ENCODE data around the gene SUGCT.
A peak's percentile ranks its signal among the peaks of the same experiment; 100 is the strongest.

The SUGCT gene

DNA sequence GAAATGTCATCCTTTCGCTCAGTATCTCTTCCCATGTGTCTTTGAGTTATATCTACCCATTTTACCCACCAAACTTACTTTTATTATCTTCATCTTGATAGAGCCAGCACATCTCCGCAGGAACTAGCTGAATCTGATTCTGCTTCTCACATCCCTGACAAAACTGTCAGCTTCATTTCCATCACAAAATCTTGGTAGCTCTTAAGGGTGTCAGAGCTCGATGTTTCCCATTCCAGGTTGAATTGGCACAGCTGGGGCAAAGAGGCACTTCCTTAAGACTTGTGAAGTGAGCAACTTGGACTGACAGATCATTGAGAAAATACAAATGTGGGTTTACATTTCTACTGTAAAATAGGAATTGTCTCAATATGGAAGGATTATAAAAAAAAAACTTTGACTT, 434.5 kb downstream of the SUGCT start:
- Histone ChIP-seq H3K9ac (ENCODE audit: insufficient read length, low read depth) (no peak overlapping the region), H3K4me1 (ENCODE audit: insufficient read depth, insufficient read length) (no peaks in the 10 kb centered on the region), H3K9me3 (ENCODE audit: insufficient read depth, low read length) (no peaks in the 10 kb centered on the region), H3K36me3 (ENCODE audit: insufficient read depth, insufficient read length, low read length) (no peaks in the 10 kb centered on the region), H3K4me3 (ENCODE audit: insufficient read length, low read depth) (no peak overlapping the region), H3K27me3 (ENCODE audit: insufficient read depth, insufficient read length) (no peaks in the 10 kb centered on the region)
- DNase-seq (ENCODE audit: low read depth, low spot score), result no peak
- TF ChIP-seq ZNF274 (IDR thresholded peaks at IDR 0.05; ENCODE audit: low read depth, low read length), result no peak

DNA sequence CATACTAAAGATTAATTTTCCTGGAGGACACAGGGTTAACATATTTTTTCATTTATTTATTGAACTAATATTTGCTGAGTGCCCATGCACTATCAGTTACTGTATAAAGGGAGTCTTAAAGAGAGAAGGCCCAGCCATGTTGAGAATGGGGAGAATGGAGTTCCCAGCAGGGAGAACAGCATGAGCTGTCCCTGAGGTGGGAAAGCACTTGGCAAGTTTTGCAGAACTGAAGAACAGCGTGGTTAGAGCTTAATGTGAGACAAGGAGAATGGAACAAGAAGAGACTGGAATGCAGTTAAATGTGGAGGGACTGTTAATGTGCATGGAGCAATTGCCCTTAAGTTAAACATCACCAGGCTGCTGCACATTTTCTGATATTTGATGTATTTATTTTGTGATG, 435.4 kb downstream of the SUGCT start:
- no peak overlapping the region for H3K9ac ChIP-seq (ENCODE audit: insufficient read length, low read depth)
- H3K4me3 ChIP-seq (ENCODE audit: insufficient read length, low read depth), result no peak overlapping the region
- no peaks in the 10 kb centered on the region for H3K27me3 ChIP-seq (ENCODE audit: insufficient read depth, insufficient read length)
- peak; percentile 66 for DNase-seq (ENCODE audit: low read depth, low spot score)
- H3K4me1 ChIP-seq (ENCODE audit: insufficient read depth, insufficient read length), result no peaks in the 10 kb centered on the region
- TF ChIP-seq YY1 (IDR thresholded peaks at IDR 0.05; ENCODE audit: insufficient read depth, insufficient read length) (no peak), ZNF274 (IDR thresholded peaks at IDR 0.05; ENCODE audit: low read depth, low read length) (no peak), SUZ12 (IDR thresholded peaks at IDR 0.05; ENCODE audit: extremely low read depth, insufficient read depth, insufficient read length) (no peak)
- no peaks in the 10 kb centered on the region for H3K9me3 ChIP-seq (ENCODE audit: insufficient read depth, low read length)
- H3K36me3 ChIP-seq (ENCODE audit: insufficient read depth, insufficient read length, low read length), result no peaks in the 10 kb centered on the region

DNA sequence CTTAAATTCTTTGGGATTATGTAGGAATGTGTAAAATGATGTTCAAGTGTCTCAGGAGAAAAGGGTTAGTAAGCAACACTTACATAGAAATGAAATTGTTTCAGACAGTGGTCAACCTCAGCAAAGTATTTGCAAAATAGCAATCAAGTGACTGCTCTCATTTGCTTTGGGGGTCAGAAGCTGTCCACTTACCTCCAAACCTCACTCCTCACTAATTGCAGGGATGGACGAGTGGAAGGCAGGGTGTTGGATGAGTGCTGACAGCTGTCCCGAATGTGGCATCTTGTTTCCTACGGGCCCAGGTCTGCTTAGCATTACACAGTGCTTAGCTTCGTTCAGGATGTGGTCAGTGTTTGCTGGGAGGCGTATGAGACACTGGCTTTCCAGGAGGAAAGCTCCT, 437.0 kb downstream of the SUGCT start:
- TF ChIP-seq ZNF274 (IDR thresholded peaks at IDR 0.05; ENCODE audit: low read depth, low read length) (no peak), SUZ12 (IDR thresholded peaks at IDR 0.05; ENCODE audit: extremely low read depth, insufficient read depth, insufficient read length) (no peak), YY1 (IDR thresholded peaks at IDR 0.05; ENCODE audit: insufficient read depth, insufficient read length) (no peak)
- DNase-seq (ENCODE audit: low read depth, low spot score), result no peak
- Histone ChIP-seq H3K4me3 (ENCODE audit: insufficient read length, low read depth) (no peak overlapping the region), H3K9ac (ENCODE audit: insufficient read length, low read depth) (no peak overlapping the region), H3K27me3 (ENCODE audit: insufficient read depth, insufficient read length) (no peaks in the 10 kb centered on the region), H3K9me3 (ENCODE audit: insufficient read depth, low read length) (no peaks in the 10 kb centered on the region), H3K36me3 (ENCODE audit: insufficient read depth, insufficient read length, low read length) (no peaks in the 10 kb centered on the region), H3K4me1 (ENCODE audit: insufficient read depth, insufficient read length) (no peaks in the 10 kb centered on the region)

DNA sequence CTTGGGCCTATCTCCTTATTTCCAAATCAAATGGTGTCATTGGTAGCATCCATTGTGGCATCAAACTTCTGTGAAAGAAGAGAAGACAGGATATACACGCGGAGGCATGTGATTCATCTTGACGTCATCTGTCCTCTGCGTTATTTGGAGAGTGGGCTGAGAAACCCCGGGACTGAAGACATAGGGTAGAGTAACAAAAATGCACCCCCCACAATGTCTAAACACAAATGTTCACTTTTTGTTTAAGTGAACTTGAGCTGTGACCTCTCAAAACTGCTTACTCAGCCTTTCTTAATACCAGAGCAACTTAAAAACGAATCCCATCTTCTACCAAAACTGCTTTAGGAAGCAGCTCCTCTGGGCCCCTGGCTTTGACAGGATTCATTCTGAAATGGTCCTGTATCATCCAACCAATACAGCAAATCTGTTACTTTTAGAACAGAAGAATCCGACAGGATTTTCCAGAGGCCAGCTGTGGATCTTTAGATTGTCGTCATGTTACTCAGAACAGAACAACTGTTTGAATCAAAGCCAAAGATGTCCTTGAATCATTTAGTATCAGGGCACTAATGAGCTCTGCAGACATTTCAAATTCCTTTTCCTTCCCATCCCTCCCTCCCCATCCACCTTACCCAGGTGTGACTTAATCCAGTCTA, 438.1 kb downstream of the SUGCT start:
- TF ChIP-seq ZNF274 (IDR thresholded peaks at IDR 0.05; ENCODE audit: low read depth, low read length) (no peak), YY1 (IDR thresholded peaks at IDR 0.05; ENCODE audit: insufficient read depth, insufficient read length) (no peak), SUZ12 (IDR thresholded peaks at IDR 0.05; ENCODE audit: extremely low read depth, insufficient read depth, insufficient read length) (no peak)
- H3K27me3 ChIP-seq (ENCODE audit: insufficient read depth, insufficient read length), result no peaks in the 10 kb centered on the region
- H3K9ac ChIP-seq (ENCODE audit: insufficient read length, low read depth), result no peak overlapping the region
- no peaks in the 10 kb centered on the region for H3K4me1 ChIP-seq (ENCODE audit: insufficient read depth, insufficient read length)
- no peaks in the 10 kb centered on the region for H3K9me3 ChIP-seq (ENCODE audit: insufficient read depth, low read length)
- H3K36me3 ChIP-seq (ENCODE audit: insufficient read depth, insufficient read length, low read length), result no peaks in the 10 kb centered on the region
- DNase-seq (ENCODE audit: low read depth, low spot score), result no peak
- H3K4me3 ChIP-seq (ENCODE audit: insufficient read length, low read depth), result no peak overlapping the region

DNA sequence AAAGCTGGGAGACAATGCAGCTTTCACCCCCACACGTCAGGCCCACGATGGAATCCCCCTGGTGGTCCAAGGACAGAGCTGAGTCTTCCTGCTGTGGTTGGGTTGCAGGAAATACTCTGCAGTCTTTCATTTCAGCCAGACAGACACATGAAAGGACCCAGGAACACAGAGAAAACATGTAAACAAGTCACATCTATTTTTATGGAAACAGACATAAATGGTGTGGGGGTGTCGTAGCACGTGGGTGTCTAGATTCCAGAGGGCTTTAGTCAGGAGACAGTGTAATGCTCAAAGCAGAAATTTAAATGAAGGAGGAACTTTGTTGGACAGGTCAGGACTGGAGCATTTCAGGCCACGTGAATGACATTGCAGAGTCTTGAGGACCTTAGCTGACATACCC, 444.6 kb downstream of the SUGCT start:
- DNase-seq (ENCODE audit: low read depth, low spot score), result no peak
- no peaks in the 10 kb centered on the region for H3K4me1 ChIP-seq (ENCODE audit: insufficient read depth, insufficient read length)
- no peaks in the 10 kb centered on the region for H3K27me3 ChIP-seq (ENCODE audit: insufficient read depth, insufficient read length)
- H3K9ac ChIP-seq (ENCODE audit: insufficient read length, low read depth), result no peak overlapping the region
- no peak overlapping the region for H3K4me3 ChIP-seq (ENCODE audit: insufficient read length, low read depth)
- no peak for TF ChIP-seq SUZ12 (IDR thresholded peaks at IDR 0.05; ENCODE audit: extremely low read depth, insufficient read depth, insufficient read length)
- no peak for TF ChIP-seq ZNF274 (IDR thresholded peaks at IDR 0.05; ENCODE audit: low read depth, low read length)
- TF ChIP-seq YY1 (IDR thresholded peaks at IDR 0.05; ENCODE audit: insufficient read depth, insufficient read length), result no peak
- no peaks in the 10 kb centered on the region for H3K9me3 ChIP-seq (ENCODE audit: insufficient read depth, low read length)
- no peaks in the 10 kb centered on the region for H3K36me3 ChIP-seq (ENCODE audit: insufficient read depth, insufficient read length, low read length)

DNA sequence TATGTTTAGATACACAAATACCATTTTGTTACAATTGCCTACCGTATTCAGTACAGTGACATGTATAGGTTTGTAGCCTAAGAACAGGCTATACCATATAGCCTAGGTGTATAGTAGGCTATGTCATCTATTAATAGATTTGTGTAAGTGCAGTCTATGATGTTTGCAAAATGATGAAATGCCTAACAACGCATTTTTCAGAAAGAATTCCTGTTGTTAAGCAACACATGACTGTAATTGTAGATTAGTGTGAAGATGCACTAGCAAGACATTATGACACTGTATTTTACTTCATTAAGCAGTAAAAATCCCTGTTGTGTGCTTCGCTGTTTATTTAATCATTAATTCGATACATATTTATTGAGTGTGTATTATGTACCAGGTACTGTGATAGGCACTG, 446.0 kb downstream of the SUGCT start:
- Histone ChIP-seq H3K36me3 (ENCODE audit: insufficient read depth, insufficient read length, low read length) (no peaks in the 10 kb centered on the region), H3K27me3 (ENCODE audit: insufficient read depth, insufficient read length) (no peaks in the 10 kb centered on the region), H3K9ac (ENCODE audit: insufficient read length, low read depth) (no peak overlapping the region), H3K4me1 (ENCODE audit: insufficient read depth, insufficient read length) (no peaks in the 10 kb centered on the region), H3K9me3 (ENCODE audit: insufficient read depth, low read length) (no peaks in the 10 kb centered on the region), H3K4me3 (ENCODE audit: insufficient read length, low read depth) (no peak overlapping the region)
- no peak for DNase-seq (ENCODE audit: low read depth, low spot score)
- TF ChIP-seq YY1 (IDR thresholded peaks at IDR 0.05; ENCODE audit: insufficient read depth, insufficient read length) (no peak), ZNF274 (IDR thresholded peaks at IDR 0.05; ENCODE audit: low read depth, low read length) (no peak), SUZ12 (IDR thresholded peaks at IDR 0.05; ENCODE audit: extremely low read depth, insufficient read depth, insufficient read length) (no peak)

DNA sequence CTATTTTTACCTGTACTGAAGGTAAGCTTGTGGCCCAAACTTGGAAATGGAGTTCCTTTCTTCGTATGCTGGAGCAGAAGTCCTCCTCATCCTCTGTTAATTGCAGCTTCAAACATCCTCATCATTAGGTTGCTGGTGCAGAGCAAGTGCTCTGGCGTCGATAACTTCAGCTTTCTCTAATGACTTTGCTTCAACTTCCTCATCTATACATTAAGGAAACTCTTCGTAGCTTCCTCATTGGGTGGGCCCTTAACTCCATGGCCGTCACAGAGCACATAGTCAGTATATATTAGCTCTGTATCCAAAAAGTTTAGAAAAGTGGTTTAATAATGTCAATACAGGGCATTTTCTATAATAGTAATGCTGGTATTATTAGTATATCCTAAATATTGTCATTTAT, 447.7 kb downstream of the SUGCT start:
- H3K4me3 ChIP-seq (ENCODE audit: insufficient read length, low read depth), result no peak overlapping the region
- no peak overlapping the region for H3K9ac ChIP-seq (ENCODE audit: insufficient read length, low read depth)
- no peak for DNase-seq (ENCODE audit: low read depth, low spot score)
- H3K9me3 ChIP-seq (ENCODE audit: insufficient read depth, low read length), result no peaks in the 10 kb centered on the region
- H3K4me1 ChIP-seq (ENCODE audit: insufficient read depth, insufficient read length), result no peaks in the 10 kb centered on the region
- TF ChIP-seq YY1 (IDR thresholded peaks at IDR 0.05; ENCODE audit: insufficient read depth, insufficient read length) (no peak), SUZ12 (IDR thresholded peaks at IDR 0.05; ENCODE audit: extremely low read depth, insufficient read depth, insufficient read length) (no peak), ZNF274 (IDR thresholded peaks at IDR 0.05; ENCODE audit: low read depth, low read length) (no peak)
- no peaks in the 10 kb centered on the region for H3K36me3 ChIP-seq (ENCODE audit: insufficient read depth, insufficient read length, low read length)
- no peaks in the 10 kb centered on the region for H3K27me3 ChIP-seq (ENCODE audit: insufficient read depth, insufficient read length)
